ENCODE results near the gene PITPNB. TPM values are rescaled to one million over a fixed set of nuclear protein-coding genes. Genes with fewer than 3 reads are reported as not detected.
A peak's percentile ranks its signal among the peaks of the same experiment; 100 is the strongest.

PITPNB gene
- total RNA-seq, 1 donor from 2014 or later = 78.7 TPM

DNA sequence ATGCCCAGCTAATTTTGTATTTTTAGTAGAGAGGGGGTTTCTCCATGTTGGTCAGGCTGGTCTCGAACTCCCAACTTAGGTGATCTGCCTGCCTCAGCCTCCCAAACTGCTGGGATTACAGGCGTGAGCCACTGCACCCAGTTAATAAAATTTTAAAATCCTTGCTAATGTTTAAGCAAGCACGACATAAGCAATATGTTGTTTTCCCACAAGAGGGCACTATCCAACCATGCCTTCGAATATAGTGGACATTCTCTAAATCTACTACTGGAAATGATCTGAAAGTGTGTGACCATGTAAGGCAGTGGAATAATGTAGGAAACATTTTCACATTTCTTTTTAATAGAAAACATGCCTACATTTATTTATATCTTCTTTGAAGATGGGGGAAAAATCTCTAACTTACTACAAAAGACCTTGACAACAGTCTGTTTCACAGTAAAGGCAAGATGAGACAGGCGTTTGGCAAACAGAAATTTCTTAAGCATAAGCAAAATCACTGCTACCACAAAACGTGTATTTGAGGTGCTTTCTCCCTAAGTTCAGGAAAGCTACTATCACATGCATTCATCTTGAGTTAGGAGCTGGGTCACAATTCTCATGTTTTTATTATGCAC, 38.2 kb downstream of the PITPNB start:
- H3K4me1 Mint-ChIP-seq (ENCODE audit: low read depth) = peaks cover 67% of the 10 kb centered on the region
- H3K27ac Mint-ChIP-seq (ENCODE audit: unreplicated experiment) = peak overlapping the region; percentile 77
- TF ChIP-seq, protein P1, sequence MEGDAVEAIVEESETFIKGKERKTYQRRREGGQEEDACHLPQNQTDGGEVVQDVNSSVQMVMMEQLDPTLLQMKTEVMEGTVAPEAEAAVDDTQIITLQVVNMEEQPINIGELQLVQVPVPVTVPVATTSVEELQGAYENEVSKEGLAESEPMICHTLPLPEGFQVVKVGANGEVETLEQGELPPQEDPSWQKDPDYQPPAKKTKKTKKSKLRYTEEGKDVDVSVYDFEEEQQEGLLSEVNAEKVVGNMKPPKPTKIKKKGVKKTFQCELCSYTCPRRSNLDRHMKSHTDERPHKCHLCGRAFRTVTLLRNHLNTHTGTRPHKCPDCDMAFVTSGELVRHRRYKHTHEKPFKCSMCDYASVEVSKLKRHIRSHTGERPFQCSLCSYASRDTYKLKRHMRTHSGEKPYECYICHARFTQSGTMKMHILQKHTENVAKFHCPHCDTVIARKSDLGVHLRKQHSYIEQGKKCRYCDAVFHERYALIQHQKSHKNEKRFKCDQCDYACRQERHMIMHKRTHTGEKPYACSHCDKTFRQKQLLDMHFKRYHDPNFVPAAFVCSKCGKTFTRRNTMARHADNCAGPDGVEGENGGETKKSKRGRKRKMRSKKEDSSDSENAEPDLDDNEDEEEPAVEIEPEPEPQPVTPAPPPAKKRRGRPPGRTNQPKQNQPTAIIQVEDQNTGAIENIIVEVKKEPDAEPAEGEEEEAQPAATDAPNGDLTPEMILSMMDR (IDR thresholded peaks at IDR 0.05) = peak; percentile 88
- H3K36me3 Mint-ChIP-seq (ENCODE audit: low read depth) = peaks cover 6% of the 10 kb centered on the region
- no peak overlapping the region for H3K4me3 Mint-ChIP-seq (ENCODE audit: unreplicated experiment)
- no peaks in the 10 kb centered on the region for H3K9me3 Mint-ChIP-seq (ENCODE audit: low read depth)
- DNase-seq (ENCODE audit: low spot score) = no peak
- no peaks in the 10 kb centered on the region for H3K27me3 Mint-ChIP-seq (ENCODE audit: low read depth)

DNA sequence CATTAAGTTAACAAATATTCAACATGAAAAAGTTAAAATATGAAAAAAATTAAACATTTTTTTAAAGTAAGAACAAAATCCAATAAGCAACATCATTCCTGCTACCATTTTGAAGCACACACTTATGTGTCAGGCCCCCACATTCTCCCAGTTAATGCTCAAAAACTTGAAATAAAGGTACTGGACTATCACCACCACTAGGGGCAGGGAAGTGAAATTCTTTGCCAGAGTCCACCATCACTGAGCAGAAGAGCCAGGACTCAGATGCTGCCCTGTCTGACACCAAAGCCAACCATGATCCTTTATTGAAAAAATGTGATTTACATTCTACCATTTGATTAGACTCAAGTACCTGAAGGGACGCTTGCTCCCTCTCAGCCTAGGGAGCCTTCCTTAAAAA, 39.1 kb downstream of the PITPNB start:
- peaks cover 72% of the 10 kb centered on the region for H3K4me1 Mint-ChIP-seq (ENCODE audit: low read depth)
- H3K4me3 Mint-ChIP-seq (ENCODE audit: unreplicated experiment) = no peak overlapping the region
- TF ChIP-seq, protein P1 (IDR thresholded peaks at IDR 0.05) = peak; percentile 79
- H3K27me3 Mint-ChIP-seq (ENCODE audit: low read depth) = no peaks in the 10 kb centered on the region
- peak overlapping the region; percentile 37 for H3K27ac Mint-ChIP-seq (ENCODE audit: unreplicated experiment)
- DNase-seq (ENCODE audit: low spot score) = no peak
- H3K9me3 Mint-ChIP-seq (ENCODE audit: low read depth) = no peaks in the 10 kb centered on the region
- peaks cover 6% of the 10 kb centered on the region for H3K36me3 Mint-ChIP-seq (ENCODE audit: low read depth)

DNA sequence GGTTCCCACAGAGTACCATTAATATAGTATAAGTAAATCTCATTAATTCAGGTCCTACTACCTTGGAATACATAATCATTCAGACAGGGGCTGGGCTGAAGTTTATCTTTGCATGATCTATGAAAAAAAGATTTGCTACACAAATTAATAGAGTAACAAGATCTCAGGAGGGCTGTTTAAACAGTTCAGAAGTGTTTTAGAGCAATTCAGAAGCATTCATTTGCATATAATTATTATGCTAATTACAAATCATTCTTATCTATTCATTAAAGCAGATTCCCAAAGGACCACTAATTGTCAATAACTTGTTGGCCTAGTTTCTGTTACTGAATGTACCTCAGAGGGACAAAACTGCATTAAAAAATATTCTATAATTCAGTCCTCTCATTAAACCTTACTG, 40.5 kb downstream of the PITPNB start:
- H3K4me1 Mint-ChIP-seq (ENCODE audit: low read depth) = peaks cover 86% of the 10 kb centered on the region
- H3K27ac Mint-ChIP-seq (ENCODE audit: unreplicated experiment) = no peak overlapping the region
- no peaks in the 10 kb centered on the region for H3K27me3 Mint-ChIP-seq (ENCODE audit: low read depth)
- TF ChIP-seq, protein P1 (IDR thresholded peaks at IDR 0.05) = no peak
- H3K9me3 Mint-ChIP-seq (ENCODE audit: low read depth) = no peaks in the 10 kb centered on the region
- no peaks in the 10 kb centered on the region for H3K36me3 Mint-ChIP-seq (ENCODE audit: low read depth)
- no peak for DNase-seq (ENCODE audit: low spot score)
- no peak overlapping the region for H3K4me3 Mint-ChIP-seq (ENCODE audit: unreplicated experiment)

GRCh38 chr22:27877501-27877900, 41.6 kb downstream of the PITPNB start:
- DNase-seq (ENCODE audit: low spot score) = no peak
- TF ChIP-seq, protein P1 (IDR thresholded peaks at IDR 0.05) = no peak
- Mint-ChIP-seq H3K27ac (ENCODE audit: unreplicated experiment) (peak overlapping the region; percentile 72), H3K9me3 (ENCODE audit: low read depth) (no peaks in the 10 kb centered on the region), H3K36me3 (ENCODE audit: low read depth) (no peaks in the 10 kb centered on the region), H3K27me3 (ENCODE audit: low read depth) (no peaks in the 10 kb centered on the region), H3K4me3 (ENCODE audit: unreplicated experiment) (peak overlapping the region; percentile 23), H3K4me1 (ENCODE audit: low read depth) (peaks cover 92% of the 10 kb centered on the region)

DNA sequence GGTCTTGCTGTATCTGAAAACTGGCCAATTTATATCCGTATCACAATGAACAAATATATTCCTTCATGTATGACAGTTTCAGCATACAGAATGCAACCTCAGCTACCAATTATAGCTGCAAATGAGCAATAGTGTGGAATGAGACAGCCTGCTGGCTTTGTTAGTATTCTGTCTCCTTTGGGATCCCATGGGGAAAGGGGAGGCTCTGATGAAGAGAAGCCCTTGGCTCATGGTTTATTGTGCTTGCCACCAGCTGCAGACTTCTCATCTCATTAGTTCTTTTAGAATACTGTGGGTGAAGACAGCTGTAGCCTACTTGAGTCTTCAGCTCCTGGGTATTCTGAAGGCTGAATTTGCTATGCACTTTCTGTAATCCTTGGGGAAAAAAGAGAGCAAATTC, 42.4 kb downstream of the PITPNB start:
- no peaks in the 10 kb centered on the region for H3K27me3 Mint-ChIP-seq (ENCODE audit: low read depth)
- H3K4me1 Mint-ChIP-seq (ENCODE audit: low read depth) = peaks cover 90% of the 10 kb centered on the region
- H3K36me3 Mint-ChIP-seq (ENCODE audit: low read depth) = peaks cover 2% of the 10 kb centered on the region
- TF ChIP-seq, protein P1 (IDR thresholded peaks at IDR 0.05) = no peak
- no peaks in the 10 kb centered on the region for H3K9me3 Mint-ChIP-seq (ENCODE audit: low read depth)
- H3K27ac Mint-ChIP-seq (ENCODE audit: unreplicated experiment) = peak overlapping the region; percentile 72
- no peak overlapping the region for H3K4me3 Mint-ChIP-seq (ENCODE audit: unreplicated experiment)
- DNase-seq (ENCODE audit: low spot score) = no peak

Data from chondrocyte (in vitro differentiated cells).